HG02943 (cell line): Measurements from ENCODE around the gene POU6F1.
"Not testable (repeated sequence)": the region's sequence is repeated elsewhere in the genome, so short reads cannot be mapped to it uniquely, and the experiment has no call there.

Experiments
- ATAC-seq: cut with Tn5 transposase; IDR thresholded peaks from one replicate; pipeline ENCODE4 v1.9.1; 2021; ENCODE audit warnings: mild to moderate bottlenecking, low read depth, moderate library complexity; ENCODE audit not compliant: unreplicated experiment

Gene POU6F1

GRCh38 chr12:51217968-51218606 is at the start of gene POU6F1:
POU6F1 (minus strand) TSS chr12:51218062; CDS start chr12:51206836, 11,226 bp downstream.
- ATAC-seq = peak; percentile 57

GRCh38 chr12:51265024-51265423 is 47.2 kb upstream of the POU6F1 start:
- no peak for ATAC-seq

- no peak for ATAC-seq
These were observed 46.4 kb upstream of the POU6F1 start for GRCh38 chr12:51264297-51264696.

- ATAC-seq = no peak
These were observed 45.5 kb upstream of the POU6F1 start for GRCh38 chr12:51263341-51263740.

GRCh38 chr12:51262758-51263177 is 44.9 kb upstream of the POU6F1 start:
- no peak for ATAC-seq

- not testable (repeated sequence) for ATAC-seq
These were observed 41.7 kb upstream of the POU6F1 start for GRCh38 chr12:51259600-51259999.

GRCh38 chr12:51254536-51254935 is 36.7 kb upstream of the POU6F1 start:
- ATAC-seq = no peak

- no peak for ATAC-seq
These were observed 35.4 kb upstream of the POU6F1 start for GRCh38 chr12:51253276-51253675.

- no peak for ATAC-seq
These were observed 29.8 kb upstream of the POU6F1 start for GRCh38 chr12:51247523-51248206.

GRCh38 chr12:51246254-51246853 is 28.5 kb upstream of the POU6F1 start:
- ATAC-seq = no peak

- no peak for ATAC-seq
These were observed 27.8 kb upstream of the POU6F1 start for GRCh38 chr12:51245476-51246253.

GRCh38 chr12:51244269-51244668 is 26.4 kb upstream of the POU6F1 start:
- no peak for ATAC-seq

GRCh38 chr12:51242876-51243275 is 25.0 kb upstream of the POU6F1 start:
- no peak for ATAC-seq

- ATAC-seq = no peak
These were observed 24.3 kb upstream of the POU6F1 start for GRCh38 chr12:51242120-51242519.

- ATAC-seq = no peak
These were observed 23.1 kb upstream of the POU6F1 start for GRCh38 chr12:51240971-51241370.

- peak; percentile 87 for ATAC-seq
These were observed 20.9 kb upstream of the POU6F1 start, which contains the start of gene DAZAP2 for GRCh38 chr12:51238510-51239334. DAZAP2 (plus strand) TSS chr12:51238826; CDS start chr12:51238908, 82 bp downstream.

- ATAC-seq = peak; percentile 5
These were observed 20.2 kb upstream of the POU6F1 start for GRCh38 chr12:51238037-51238509.

- no peak for ATAC-seq
These were observed 16.7 kb upstream of the POU6F1 start for GRCh38 chr12:51234530-51234929.

- no peak for ATAC-seq
These were observed 14.8 kb upstream of the POU6F1 start for GRCh38 chr12:51232642-51233041.
